Activated T-helper 17 cell treated with anti-CD3 and anti-CD28 coated beads, Interleukin-2, amount 50 U/mL, for 72 hours (primary cell): ENCODE data around the gene DLGAP1. TPM values are rescaled to one million over a fixed set of nuclear protein-coding genes. Genes with fewer than 3 reads are reported as not detected.

Source experiments
- ATAC-seq: fragments of 150-1000 bp; cut with Tn5 transposase; replicated peaks from 2 replicates; pipeline ENCODE4 v1.10.0; 2021; ENCODE audit warnings: mild to moderate bottlenecking, moderate library complexity
- H3K27ac Mint-ChIP-seq: one replicate; pipeline ENCODE4 v1.8.0; 2022; ENCODE audit warnings: mixed read lengths
- H3K27me3 Mint-ChIP-seq: one replicate; pipeline ENCODE4 v1.8.0; 2022; ENCODE audit warnings: mixed read lengths
- H3K36me3 Mint-ChIP-seq: one replicate; pipeline ENCODE4 v1.8.0; 2022; ENCODE audit warnings: low read depth, mild to moderate bottlenecking, mixed read lengths
- H3K4me1 Mint-ChIP-seq: one replicate; pipeline ENCODE4 v1.8.0; 2022; ENCODE audit warnings: mixed read lengths
- H3K4me3 Mint-ChIP-seq: one replicate; pipeline ENCODE4 v1.8.0; 2022; ENCODE audit warnings: mild to moderate bottlenecking, mixed read lengths
- H3K9me3 Mint-ChIP-seq: one replicate; pipeline ENCODE4 v1.8.0; 2022; ENCODE audit warnings: mixed read lengths
- total RNA-seq, 2 donors: library from RNA; stranded (reverse); gene quantifications; one replicate each; pipeline ENCODE4 v1.2.3, GENCODE V29; 2022

Gene DLGAP1
- total RNA-seq, 2 donors from 2014 or later: 1.1 to 1.2 TPM

DNA sequence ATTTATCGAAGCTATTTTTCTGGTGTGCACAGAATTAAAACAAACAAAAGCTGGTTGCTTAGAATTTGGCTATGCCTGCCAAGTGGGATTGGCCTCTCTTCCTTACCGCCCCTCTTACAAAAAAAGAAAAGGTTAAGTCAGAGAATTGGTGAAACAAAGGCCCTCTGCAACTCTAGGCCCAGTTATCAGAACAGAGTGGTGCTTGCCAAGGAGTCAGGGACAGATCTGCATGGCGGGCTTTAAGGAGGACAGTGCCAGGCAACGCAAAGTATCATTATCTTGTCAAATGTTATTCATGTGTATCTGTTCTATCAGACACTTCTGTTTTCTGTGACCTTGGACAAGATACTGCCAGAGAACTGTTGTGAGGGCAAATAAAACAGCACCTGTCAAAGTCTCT, 926.9 kb downstream of the DLGAP1 start:
- H3K36me3 Mint-ChIP-seq: no peaks in the 10 kb centered on the region
- no peak overlapping the region for H3K4me3 Mint-ChIP-seq
- peaks cover 13% of the 10 kb centered on the region for H3K4me1 Mint-ChIP-seq
- H3K9me3 Mint-ChIP-seq: no peaks in the 10 kb centered on the region
- H3K27ac Mint-ChIP-seq: no peak overlapping the region
- no peaks in the 10 kb centered on the region for H3K27me3 Mint-ChIP-seq
- ATAC-seq: no peak

DNA sequence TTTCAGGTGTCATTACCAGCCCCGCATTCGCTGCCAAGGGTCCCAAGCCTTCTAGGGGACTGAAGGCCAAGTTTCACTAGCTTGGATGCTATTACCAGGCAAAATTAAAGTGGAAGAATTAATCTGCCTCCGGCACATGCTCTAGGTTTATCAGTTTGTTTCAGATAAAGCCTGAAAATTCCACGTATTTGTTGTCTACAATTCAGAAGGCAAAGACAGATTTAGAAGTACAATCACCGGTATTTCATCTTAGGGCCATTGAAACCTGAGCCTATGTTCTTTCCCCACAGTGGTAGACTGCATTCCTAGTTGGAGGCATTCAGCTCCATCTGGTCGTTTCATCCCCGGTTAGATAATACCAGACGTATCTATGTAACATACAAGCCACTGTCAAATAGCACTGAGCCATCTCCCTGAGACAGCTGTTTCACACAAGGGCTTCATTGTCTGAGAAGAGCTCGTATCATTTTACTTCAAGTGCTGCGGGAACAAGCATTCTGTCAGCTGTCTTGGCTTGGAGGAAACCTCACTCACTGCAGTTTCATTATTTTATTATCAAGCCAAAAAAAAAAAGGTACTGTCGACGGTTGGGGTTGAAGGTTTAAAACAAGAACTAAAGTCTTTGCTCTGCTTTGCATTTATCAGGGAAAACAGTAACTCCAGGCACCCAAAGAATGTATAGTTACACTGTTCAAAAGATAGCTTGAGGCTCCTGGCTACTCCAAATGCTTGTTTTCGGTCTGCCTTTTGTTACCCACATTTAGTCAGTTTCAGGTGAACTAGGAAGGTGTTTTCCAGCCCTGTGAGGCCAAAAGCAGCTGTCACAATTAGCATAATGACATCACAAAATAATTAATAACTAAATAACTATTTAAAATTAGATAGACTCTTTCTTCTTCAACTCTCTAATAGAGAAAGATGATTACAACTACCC, 928.4 kb downstream of the DLGAP1 start:
- H3K4me1 Mint-ChIP-seq: peaks cover 13% of the 10 kb centered on the region
- H3K27ac Mint-ChIP-seq: peak overlapping the region; percentile 50
- no peaks in the 10 kb centered on the region for H3K36me3 Mint-ChIP-seq
- no peaks in the 10 kb centered on the region for H3K27me3 Mint-ChIP-seq
- no peaks in the 10 kb centered on the region for H3K9me3 Mint-ChIP-seq
- H3K4me3 Mint-ChIP-seq: peak overlapping the region; percentile 70
- peak; percentile 20 for ATAC-seq

DNA sequence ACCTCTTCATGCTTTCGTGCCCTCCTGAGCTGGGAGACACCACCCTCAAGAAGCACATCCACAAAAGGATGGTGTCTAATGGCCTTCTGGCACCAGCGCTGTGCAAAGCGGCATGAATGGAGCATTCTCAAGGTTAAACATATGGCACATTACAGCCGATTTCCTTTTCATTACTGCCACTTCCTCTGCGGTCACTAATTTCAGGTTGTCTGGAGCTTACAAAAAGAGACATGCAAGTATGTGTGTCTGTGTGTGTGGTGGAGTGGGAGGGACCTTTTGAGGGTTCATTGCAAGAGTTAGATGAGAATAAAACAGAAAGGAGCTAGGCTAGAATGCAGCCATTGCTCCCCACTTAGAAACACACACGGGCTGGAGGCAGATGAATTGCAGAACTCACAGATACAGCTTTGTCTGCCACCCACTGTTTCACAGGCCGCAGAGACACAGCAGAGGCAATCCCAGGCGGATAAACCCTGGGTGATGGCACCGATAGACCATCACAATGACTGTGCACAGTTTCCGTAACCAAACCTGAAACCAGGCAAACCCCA, 929.2 kb downstream of the DLGAP1 start:
- peak; percentile 91 for ATAC-seq
- no peaks in the 10 kb centered on the region for H3K9me3 Mint-ChIP-seq
- peak overlapping the region; percentile 50 for H3K27ac Mint-ChIP-seq
- peak overlapping the region; percentile 70 for H3K4me3 Mint-ChIP-seq
- no peaks in the 10 kb centered on the region for H3K27me3 Mint-ChIP-seq
- peaks cover 13% of the 10 kb centered on the region for H3K4me1 Mint-ChIP-seq
- no peaks in the 10 kb centered on the region for H3K36me3 Mint-ChIP-seq

DNA sequence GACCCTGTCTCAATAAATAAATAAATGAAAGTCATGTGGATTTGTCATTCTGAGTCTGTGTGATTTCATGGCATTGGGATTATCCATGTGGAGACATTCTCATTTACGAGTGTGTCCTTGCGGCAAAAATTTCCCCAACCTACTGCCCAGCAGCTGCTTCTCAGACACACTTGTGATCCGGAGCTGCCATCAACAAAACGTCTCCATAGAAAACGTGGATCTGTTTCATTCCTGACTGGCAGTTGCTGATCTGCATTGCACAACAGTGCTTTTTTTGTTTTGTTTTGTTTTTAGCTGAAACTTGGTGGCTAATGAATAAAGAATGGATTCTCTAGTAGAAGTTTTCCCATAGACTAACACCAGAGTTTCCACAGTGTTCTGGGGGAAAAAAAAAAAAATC, 930.4 kb downstream of the DLGAP1 start:
- Mint-ChIP-seq H3K27ac (no peak overlapping the region), H3K4me3 (no peak overlapping the region), H3K27me3 (peaks cover 4% of the 10 kb centered on the region), H3K9me3 (no peaks in the 10 kb centered on the region), H3K4me1 (peaks cover 13% of the 10 kb centered on the region), H3K36me3 (no peaks in the 10 kb centered on the region)
- no peak for ATAC-seq

DNA sequence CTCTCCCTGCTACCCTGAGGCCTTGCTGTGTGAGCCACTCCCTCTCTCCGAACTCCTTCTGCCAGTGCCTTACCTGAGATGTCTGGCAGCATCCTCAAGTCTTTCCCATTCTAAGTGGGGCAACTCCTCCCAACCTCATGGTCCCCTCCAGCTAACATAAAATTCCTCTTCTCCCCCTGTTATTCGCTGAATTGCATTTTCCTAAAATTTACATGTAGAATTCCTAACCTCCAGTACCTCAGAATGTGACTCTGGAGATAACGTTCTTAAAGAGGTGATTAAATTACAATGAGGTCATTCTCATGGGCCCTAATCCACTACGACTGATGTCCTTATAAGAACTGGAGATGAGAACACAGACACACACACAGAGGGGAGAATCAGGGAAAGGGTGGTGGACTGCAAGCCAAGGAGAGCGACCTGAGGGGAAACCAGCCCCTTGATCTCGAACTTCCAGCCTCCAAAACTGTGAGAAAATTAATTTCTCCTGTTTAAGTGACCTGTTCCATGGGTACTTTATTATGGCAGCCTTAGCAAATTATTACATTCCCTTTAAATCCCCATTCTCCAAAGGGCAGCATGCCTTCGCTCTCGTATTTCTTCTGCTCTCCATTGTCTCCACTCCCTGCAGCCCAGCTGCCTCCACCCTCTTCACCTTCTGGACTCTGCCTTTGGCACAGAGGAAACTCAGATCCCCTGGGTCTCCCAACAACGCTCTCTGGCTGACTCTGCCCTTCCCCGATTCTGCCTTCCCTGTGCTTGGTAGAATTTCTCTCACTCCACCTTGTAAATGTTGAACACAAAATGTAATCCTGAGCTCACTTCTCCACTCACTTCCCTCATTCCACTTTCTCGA, 934.6 kb downstream of the DLGAP1 start:
- H3K36me3 Mint-ChIP-seq: no peaks in the 10 kb centered on the region
- no peak overlapping the region for H3K27ac Mint-ChIP-seq
- H3K27me3 Mint-ChIP-seq: peaks cover 4% of the 10 kb centered on the region
- H3K4me1 Mint-ChIP-seq: no peaks in the 10 kb centered on the region
- no peak overlapping the region for H3K4me3 Mint-ChIP-seq
- no peaks in the 10 kb centered on the region for H3K9me3 Mint-ChIP-seq
- no peak for ATAC-seq

DNA sequence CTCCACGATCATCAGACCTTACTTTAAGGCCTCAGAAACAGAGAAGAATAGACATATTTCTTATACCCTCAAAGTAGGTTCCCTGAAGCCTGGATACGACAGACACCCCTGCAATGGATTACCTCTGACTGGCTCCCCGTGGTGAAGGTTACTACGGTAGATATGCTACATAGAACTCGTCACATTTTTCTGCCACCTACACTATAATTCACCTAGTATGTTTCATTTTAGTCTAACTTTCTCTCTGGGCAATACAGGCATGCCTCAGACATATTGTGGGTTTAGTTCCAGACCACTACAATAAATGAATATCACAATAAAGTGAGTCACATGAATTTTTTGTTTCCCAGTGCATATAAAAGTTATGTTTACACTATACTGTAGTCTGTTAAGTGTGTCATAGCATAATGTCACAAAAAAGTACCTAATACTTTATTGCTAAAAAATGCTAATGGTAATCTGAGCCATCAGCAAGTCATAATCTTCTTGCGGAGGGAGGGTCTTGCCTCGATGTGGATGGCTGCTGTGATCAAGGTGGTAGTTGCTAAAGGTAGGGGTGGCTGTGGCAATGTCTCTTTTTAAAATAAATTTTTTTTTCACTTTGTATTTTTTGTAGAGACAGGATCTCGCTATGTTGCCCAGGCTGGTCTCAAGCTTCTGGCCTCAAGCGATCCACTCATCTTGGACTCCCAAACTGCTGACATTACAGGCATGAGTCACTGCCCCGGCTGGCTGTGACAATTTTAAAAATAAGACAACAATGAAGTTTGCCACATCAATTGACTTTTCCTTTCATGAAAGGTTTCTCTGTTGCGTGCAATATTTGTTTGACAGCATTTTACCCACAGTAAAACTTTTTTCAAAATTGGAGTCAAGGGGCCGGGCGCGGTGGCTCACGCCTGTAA, 940.5 kb downstream of the DLGAP1 start:
- no peak overlapping the region for H3K27ac Mint-ChIP-seq
- no peak overlapping the region for H3K4me3 Mint-ChIP-seq
- ATAC-seq: peak; percentile 56
- H3K27me3 Mint-ChIP-seq: no peaks in the 10 kb centered on the region
- peaks cover 25% of the 10 kb centered on the region for H3K4me1 Mint-ChIP-seq
- H3K36me3 Mint-ChIP-seq: no peaks in the 10 kb centered on the region
- H3K9me3 Mint-ChIP-seq: no peaks in the 10 kb centered on the region

DNA sequence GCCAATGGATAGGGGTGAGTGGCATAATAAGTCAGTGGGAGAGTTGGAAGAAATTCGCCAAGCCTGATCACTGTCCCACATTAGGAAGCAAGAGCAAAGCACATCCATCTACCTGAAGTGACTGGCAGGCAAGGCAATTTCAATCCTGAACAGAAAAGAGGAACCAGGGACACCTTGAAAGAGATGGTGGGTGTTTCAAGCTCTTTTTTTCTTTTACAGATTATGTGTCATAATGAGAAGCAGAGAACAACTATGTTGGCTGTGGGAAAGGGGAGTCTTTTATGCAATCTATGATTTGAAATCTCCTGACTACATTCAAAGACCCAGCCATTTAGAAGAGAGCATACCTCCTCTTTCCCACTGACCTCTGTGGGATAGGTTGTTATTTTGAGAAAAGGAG, 941.6 kb downstream of the DLGAP1 start:
- Mint-ChIP-seq H3K27ac (no peak overlapping the region), H3K27me3 (no peaks in the 10 kb centered on the region), H3K4me3 (no peak overlapping the region), H3K4me1 (peaks cover 25% of the 10 kb centered on the region), H3K9me3 (no peaks in the 10 kb centered on the region), H3K36me3 (no peaks in the 10 kb centered on the region)
- ATAC-seq: peak; percentile 42

DNA sequence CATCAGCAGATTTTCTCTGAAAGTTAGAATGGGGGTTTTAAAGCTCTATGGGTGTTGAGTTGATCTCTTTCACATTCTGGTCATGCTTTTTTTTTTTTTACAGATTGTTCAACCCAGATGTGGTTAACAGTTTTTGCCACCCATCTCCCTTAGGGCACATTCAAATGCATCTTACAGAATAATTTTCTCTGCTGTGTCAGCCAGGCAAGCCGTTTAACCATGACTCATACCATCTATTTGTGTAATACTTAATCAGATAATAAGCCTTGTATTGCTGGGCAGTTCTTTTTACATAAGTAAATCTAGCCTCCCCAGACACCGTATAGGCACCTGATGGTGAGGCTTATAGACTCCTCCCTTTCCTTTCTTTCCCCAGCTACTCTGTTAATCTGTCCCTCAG, 943.1 kb downstream of the DLGAP1 start:
- peak overlapping the region; percentile 20 for H3K27ac Mint-ChIP-seq
- H3K4me1 Mint-ChIP-seq: peaks cover 25% of the 10 kb centered on the region
- no peaks in the 10 kb centered on the region for H3K36me3 Mint-ChIP-seq

DNA sequence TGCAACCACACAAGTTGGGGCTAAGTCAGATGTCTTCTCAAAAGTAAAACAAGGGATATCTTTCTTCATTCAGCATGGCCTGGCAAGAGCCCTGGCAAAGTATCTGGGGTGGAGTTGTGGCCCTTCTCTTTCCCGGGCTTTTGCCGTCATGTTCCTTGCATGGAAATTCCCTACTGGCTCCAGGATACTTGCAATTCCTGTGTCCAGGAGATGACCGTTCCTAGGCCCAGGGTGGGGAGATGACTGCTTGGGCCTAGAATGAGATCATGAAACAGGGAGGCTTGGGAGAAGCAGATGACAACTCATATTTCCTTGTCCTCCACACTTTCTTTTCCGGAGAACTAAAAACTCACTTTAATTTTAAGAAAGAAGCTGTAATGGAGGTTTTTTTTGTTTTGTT, 944.2 kb downstream of the DLGAP1 start:
- H3K27ac Mint-ChIP-seq: no peak overlapping the region
- peaks cover 25% of the 10 kb centered on the region for H3K4me1 Mint-ChIP-seq
- ATAC-seq: no peak
- no peak overlapping the region for H3K4me3 Mint-ChIP-seq
- H3K27me3 Mint-ChIP-seq: no peaks in the 10 kb centered on the region
- H3K36me3 Mint-ChIP-seq: no peaks in the 10 kb centered on the region
- H3K9me3 Mint-ChIP-seq: no peaks in the 10 kb centered on the region

More for the DNA sequence above, 943.1 kb downstream of the DLGAP1 start:
- H3K9me3 Mint-ChIP-seq: no peaks in the 10 kb centered on the region
- no peaks in the 10 kb centered on the region for H3K27me3 Mint-ChIP-seq
- peak; percentile 55 for ATAC-seq
- H3K4me3 Mint-ChIP-seq: no peak overlapping the region

DNA sequence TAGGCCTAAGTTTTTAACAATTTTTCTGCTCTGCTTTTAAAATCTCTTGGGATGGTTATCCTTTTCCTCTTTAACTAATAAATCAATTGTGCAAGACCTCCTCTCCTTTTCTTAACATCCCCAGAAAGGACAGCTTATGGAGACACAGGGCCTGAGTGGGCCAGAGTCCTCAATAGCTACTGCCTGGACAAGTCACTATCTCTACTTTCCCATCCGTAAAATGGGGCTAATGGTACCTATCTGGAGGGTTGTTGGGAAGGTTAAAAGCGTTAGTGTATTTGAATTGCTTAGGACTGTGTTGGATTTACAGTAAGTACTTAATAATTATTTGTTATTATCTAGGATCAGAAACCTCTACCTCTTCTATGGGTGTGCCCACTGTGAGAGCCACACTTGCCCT, 945.1 kb downstream of the DLGAP1 start:
- no peak overlapping the region for H3K4me3 Mint-ChIP-seq
- no peaks in the 10 kb centered on the region for H3K9me3 Mint-ChIP-seq
- no peaks in the 10 kb centered on the region for H3K27me3 Mint-ChIP-seq

DNA sequence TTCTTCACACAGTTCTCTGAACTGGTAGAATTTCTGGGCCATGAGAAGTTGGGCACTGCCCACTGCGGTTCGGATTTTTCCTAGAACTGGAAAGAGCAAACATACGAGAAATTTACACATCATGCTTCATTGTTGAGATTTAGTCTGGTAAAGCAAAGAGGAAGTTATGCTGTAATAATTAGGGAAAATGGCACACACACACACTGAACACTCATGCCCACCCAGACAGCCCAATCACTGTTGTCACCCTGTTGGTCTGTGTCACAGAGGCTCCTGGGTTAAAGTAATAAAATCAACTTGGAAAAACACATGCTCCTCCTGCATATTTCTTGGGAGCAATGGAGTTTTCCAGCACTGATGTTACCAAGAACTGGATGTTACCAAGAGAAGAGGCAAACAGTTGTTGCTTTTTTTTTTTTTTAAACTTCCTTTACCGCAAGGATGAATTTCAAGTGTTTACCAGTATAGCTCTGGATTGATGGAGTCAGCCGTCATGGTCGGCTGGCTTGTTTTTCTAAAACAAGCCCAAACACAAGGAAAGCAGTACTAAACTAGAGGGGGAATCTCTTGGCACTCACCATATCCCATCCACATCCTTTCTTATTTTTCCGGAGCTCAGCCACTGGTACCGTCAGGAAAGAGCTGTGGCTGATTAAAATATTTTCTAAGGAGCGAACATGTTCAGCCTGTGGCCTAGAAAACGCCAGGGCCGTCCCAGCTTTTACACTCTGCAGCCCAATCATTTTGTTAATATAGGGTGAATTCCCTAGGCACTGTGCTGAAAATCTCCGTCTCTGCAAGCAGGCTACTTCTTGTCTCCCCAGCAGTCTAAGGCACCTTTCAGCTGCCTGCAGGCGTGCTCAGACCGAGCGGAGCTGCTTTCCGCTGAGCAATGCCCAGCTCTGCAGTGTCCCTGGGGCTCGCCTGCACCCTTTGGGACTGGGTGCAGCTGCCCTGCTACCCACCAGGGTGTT, 946.2 kb downstream of the DLGAP1 start:
- H3K9me3 Mint-ChIP-seq: no peaks in the 10 kb centered on the region
- H3K27me3 Mint-ChIP-seq: no peaks in the 10 kb centered on the region
- no peak overlapping the region for H3K4me3 Mint-ChIP-seq
- H3K4me1 Mint-ChIP-seq: peaks cover 19% of the 10 kb centered on the region
- no peak overlapping the region for H3K27ac Mint-ChIP-seq
- no peaks in the 10 kb centered on the region for H3K36me3 Mint-ChIP-seq
- ATAC-seq: no peak

More for the DNA sequence above, 945.1 kb downstream of the DLGAP1 start:
- no peaks in the 10 kb centered on the region for H3K36me3 Mint-ChIP-seq
- H3K4me1 Mint-ChIP-seq: peaks cover 25% of the 10 kb centered on the region
- ATAC-seq: no peak
- no peak overlapping the region for H3K27ac Mint-ChIP-seq

DNA sequence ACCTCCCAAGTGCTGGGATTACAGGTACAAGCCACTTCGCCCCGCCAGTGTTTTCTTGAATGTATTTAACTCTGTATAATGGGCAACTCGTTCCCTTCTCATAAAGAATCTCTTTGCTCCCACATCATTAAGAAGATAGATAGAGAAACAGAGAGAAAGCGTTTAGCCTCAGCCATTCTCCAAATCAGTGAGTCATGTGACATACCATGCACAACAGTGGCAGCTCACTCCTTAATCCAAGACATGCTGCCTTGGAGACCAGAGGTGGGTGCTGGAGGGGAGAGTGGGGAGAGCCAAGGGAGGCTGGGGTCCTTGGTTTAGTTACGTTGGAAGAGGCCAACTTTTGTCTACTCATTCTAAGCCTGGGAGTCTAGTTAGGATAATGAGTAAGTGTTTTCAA, 950.5 kb downstream of the DLGAP1 start:
- Mint-ChIP-seq H3K4me3 (no peak overlapping the region), H3K4me1 (no peaks in the 10 kb centered on the region), H3K9me3 (no peaks in the 10 kb centered on the region), H3K27me3 (peaks cover 5% of the 10 kb centered on the region), H3K27ac (no peak overlapping the region), H3K36me3 (no peaks in the 10 kb centered on the region)
- no peak for ATAC-seq

DNA sequence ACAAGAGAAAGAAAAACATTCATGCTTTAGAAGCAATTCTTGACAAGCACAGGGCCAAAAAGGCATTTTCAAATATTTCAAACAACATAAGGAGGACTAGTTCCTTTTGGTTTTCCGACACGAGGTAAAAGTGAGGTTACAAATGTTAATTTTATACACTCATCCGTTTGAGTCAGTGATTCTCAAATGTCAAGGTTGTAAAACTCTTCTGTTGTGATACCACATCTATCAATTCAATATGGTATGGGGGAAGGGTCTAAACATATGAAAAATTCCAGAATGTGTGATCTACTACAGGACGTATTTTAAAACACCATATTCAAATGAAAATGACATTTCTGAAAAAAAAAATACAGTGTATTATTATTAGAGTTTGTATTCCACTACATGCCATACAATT, 952.5 kb downstream of the DLGAP1 start:
- peaks cover 21% of the 10 kb centered on the region for H3K27me3 Mint-ChIP-seq
- H3K4me3 Mint-ChIP-seq: no peak overlapping the region
- H3K9me3 Mint-ChIP-seq: no peaks in the 10 kb centered on the region
- H3K4me1 Mint-ChIP-seq: no peaks in the 10 kb centered on the region
- ATAC-seq: no peak
- H3K27ac Mint-ChIP-seq: no peak overlapping the region
- H3K36me3 Mint-ChIP-seq: no peaks in the 10 kb centered on the region
